Type B pancreatic cell (in vitro differentiated cells): ENCODE measurements around the gene GLI3. TPM values are rescaled to one million over a fixed set of nuclear protein-coding genes. Genes with fewer than 3 reads are reported as not detected.

Experiments used
- DNase-seq: peaks from one replicate; pipeline ENCODE4 v3.0.0; 2021; ENCODE audit warnings: mixed read lengths; ENCODE audit not compliant: unreplicated experiment; ENCODE audit errors: extremely low spot score
- H3K27ac Mint-ChIP-seq: 2 replicates; pipeline ENCODE4 v1.8.0; 2021; ENCODE audit warnings: mild to moderate bottlenecking, mixed read lengths
- H3K27me3 Mint-ChIP-seq: 2 replicates; pipeline ENCODE4 v1.8.0; 2021; ENCODE audit warnings: mixed read lengths
- H3K36me3 Mint-ChIP-seq: 2 replicates; pipeline ENCODE4 v1.8.0; 2021; ENCODE audit warnings: mixed read lengths
- H3K4me1 Mint-ChIP-seq: one replicate; pipeline ENCODE4 v1.8.0; 2021; ENCODE audit warnings: mixed read lengths; ENCODE audit not compliant: unreplicated experiment
- H3K4me3 Mint-ChIP-seq: 2 replicates; pipeline ENCODE4 v1.8.0; 2021; ENCODE audit warnings: mild to moderate bottlenecking, mixed read lengths
- H3K9me3 Mint-ChIP-seq: 2 replicates; pipeline ENCODE4 v1.8.0; 2021; ENCODE audit warnings: mixed read lengths
- CTCF ChIP-seq: fragments of 200-600 bp; sonication (generic); conservative IDR thresholded peaks from 2 replicates; pipeline ENCODE4 v1.5.0; 2021; ENCODE audit warnings: antibody characterized with exemption, mild to moderate bottlenecking
- total RNA-seq: library from RNA; stranded (reverse); gene quantifications from 2 replicates; pipeline ENCODE4 v1.2.1, GENCODE V29; 2021; ENCODE audit warnings: low replicate concordance

GLI3 gene
- total RNA-seq, 1 donor from 2014 or later = 141 TPM

- Mint-ChIP-seq H3K27me3 (no peaks in the 10 kb centered on the region), H3K9me3 (no peaks in the 10 kb centered on the region), H3K4me3 (no peak overlapping the region), H3K36me3 (peaks cover 43% of the 10 kb centered on the region), H3K27ac (peak overlapping the region; percentile 25), H3K4me1 (peaks cover 51% of the 10 kb centered on the region)
- no peak for TF ChIP-seq CTCF
- DNase-seq = no peak
These were observed 60.3 kb downstream of the GLI3 start for GRCh38 chr7:42176724-42177101.

- Mint-ChIP-seq H3K36me3 (peaks cover 42% of the 10 kb centered on the region), H3K4me1 (peaks cover 51% of the 10 kb centered on the region), H3K4me3 (peak overlapping the region; percentile 28), H3K27me3 (no peaks in the 10 kb centered on the region), H3K9me3 (no peaks in the 10 kb centered on the region), H3K27ac (peak overlapping the region; percentile 25)
- TF ChIP-seq CTCF = no peak
- DNase-seq = no peak
These were observed 60.9 kb downstream of the GLI3 start for GRCh38 chr7:42175834-42176723.

GRCh38 chr7:42174391-42174912, 62.6 kb downstream of the GLI3 start:
- DNase-seq = no peak
- Mint-ChIP-seq H3K36me3 (peaks cover 37% of the 10 kb centered on the region), H3K27me3 (no peaks in the 10 kb centered on the region), H3K27ac (peak overlapping the region; percentile 59), H3K4me3 (peak overlapping the region; percentile 3), H3K4me1 (peaks cover 44% of the 10 kb centered on the region), H3K9me3 (no peaks in the 10 kb centered on the region)
- TF ChIP-seq CTCF = no peak

- Mint-ChIP-seq H3K4me1 (peaks cover 28% of the 10 kb centered on the region), H3K4me3 (no peak overlapping the region), H3K27me3 (no peaks in the 10 kb centered on the region), H3K9me3 (peaks cover 5% of the 10 kb centered on the region), H3K36me3 (peaks cover 30% of the 10 kb centered on the region), H3K27ac (no peak overlapping the region)
- TF ChIP-seq CTCF = no peak
- DNase-seq = no peak
These were observed 66.3 kb downstream of the GLI3 start for GRCh38 chr7:42170724-42171123.

GRCh38 chr7:42168512-42168911, 68.5 kb downstream of the GLI3 start:
- Mint-ChIP-seq H3K9me3 (peaks cover 5% of the 10 kb centered on the region), H3K36me3 (peaks cover 39% of the 10 kb centered on the region), H3K27me3 (no peaks in the 10 kb centered on the region), H3K4me3 (no peak overlapping the region), H3K4me1 (peaks cover 20% of the 10 kb centered on the region), H3K27ac (no peak overlapping the region)
- TF ChIP-seq CTCF = no peak
- no peak for DNase-seq
